GM19193 (cell line): ENCODE measurements around the gene PLAC8L1.

Experiments
- POLR2A ChIP-seq: IDR thresholded peaks from 4 replicates; pipeline ENCODE4 v1.6.1; 2011; ENCODE audit not compliant: insufficient read depth, insufficient read length; ENCODE audit errors: extremely low read depth

Gene PLAC8L1

DNA sequence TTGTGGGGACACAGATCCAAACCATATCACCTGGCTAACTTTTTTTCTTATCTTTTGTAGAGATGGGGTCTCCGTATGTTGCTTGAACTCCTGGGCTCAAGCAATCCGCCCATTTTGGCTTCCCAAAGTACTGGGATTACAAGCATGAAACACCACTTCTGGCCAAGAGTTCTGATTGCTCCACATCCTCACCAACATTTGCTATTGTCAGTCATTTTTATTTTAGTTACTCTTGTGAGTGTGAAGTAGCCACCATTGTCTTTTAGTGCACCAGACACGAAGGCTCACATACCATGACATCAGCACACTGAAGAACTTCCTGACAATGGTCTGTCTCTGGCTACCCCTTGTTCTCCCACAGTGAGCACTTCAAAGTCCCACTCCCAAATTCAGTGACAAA, 17.3 kb downstream of the PLAC8L1 start:
- no peak for TF ChIP-seq POLR2A

DNA sequence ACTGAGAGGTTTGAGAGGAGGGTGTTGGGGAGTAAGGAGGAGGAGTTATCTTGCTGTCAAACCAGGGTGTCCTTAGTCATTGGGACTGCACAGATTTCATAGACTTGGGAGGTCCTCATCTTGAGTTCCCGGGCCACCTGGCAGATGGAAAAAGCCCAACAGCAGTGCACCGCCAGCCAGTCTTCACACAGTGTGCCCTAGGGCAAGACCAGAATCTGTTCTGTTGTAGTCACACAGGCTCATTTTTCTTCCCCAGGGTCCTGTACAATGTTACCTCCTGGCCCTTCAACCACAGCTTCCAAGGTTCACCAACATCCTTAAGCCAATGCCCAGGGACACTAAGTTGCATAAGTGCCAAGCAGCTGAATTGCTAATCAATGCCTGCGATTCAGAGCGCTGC, 21.0 kb downstream of the PLAC8L1 start:
- TF ChIP-seq POLR2A = no peak

DNA sequence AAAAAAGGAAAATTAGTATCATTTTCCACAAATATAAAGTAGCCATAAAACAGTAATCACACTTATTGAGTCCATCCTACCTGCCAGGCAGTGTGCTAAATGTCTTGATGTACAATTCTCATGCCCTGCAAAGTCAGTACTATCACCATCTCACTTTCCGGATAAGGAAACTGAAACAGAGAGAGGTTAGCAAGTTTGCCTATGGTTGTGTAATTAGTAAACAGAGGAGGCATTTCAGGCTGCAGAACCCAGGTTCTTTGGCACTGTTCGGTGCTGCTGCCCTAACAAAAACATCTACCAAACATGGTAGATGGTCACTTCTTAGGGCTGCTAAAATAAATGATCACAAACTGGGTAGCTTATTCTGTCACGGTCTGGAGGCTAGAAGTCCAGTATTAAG, 22.6 kb downstream of the PLAC8L1 start:
- no peak for TF ChIP-seq POLR2A

DNA sequence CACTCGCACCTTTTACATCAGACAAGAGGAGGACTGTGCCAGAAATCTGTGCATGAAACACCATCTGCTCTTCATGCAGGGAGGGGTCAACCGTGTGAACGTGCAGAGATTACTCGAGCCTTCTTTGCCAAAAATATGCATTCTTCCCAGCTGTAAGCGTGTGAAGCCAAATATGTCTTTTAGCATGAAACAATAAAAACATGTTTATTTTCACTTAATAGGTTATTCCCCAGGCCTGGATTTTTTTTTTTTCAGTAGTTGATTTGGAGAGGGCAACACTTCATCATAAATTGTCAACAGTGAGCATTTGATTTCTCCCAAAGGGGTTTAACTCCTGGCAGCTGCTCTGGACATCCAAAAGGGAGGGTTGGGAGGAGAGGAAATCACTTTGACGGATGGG, 23.8 kb downstream of the PLAC8L1 start:
- no peak for TF ChIP-seq POLR2A

DNA sequence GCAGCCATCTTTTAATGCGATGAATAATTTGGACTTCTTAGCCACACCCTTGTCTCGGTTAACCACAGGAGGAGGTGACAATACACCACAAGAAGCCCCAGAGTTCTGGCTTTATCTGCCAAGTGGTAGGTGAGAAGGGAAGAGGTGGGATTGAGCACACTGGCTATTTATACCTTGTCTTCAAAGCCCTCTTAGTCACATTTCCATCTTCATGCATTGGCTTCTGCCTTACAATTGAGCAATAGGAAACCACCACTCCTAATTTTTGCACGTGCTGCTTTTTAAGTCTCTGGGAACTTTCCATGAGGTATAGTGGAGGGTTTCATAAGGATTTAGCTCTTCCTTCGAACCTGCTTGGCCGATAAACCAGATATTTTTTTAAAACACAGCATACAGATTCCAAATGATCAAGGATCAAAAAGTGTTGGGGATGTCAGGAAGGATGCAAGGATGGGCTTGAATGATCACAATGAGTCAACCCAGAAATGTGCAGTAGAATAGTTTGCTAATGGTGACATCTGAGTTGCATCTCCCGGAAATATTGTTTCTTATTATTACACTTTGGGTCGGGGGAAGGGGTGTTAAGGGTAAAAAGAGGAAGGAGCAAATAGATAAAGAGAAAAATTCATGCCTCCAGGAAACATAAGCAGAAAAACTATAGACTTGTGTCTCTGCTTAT, 25.5 kb downstream of the PLAC8L1 start:
- no peak for TF ChIP-seq POLR2A

DNA sequence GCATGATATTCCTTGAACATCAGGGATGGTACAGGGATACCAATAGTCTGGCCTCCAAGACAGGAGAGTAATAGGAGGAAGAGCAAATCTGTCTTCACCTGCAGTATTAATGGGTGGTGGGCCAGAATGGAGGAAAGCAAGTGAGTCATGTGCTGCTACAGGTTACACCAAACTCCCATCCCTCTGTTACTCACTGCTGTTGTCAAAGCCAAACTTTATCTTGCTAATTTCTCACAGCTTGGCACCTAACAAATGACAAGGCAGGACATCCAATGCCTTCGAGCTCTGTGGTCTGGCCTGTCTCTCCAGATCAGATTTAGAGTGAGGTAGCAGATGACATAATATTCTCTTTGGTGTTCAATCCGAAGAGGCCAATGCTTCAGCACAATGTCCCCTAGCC, 26.8 kb downstream of the PLAC8L1 start:
- TF ChIP-seq POLR2A = no peak

DNA sequence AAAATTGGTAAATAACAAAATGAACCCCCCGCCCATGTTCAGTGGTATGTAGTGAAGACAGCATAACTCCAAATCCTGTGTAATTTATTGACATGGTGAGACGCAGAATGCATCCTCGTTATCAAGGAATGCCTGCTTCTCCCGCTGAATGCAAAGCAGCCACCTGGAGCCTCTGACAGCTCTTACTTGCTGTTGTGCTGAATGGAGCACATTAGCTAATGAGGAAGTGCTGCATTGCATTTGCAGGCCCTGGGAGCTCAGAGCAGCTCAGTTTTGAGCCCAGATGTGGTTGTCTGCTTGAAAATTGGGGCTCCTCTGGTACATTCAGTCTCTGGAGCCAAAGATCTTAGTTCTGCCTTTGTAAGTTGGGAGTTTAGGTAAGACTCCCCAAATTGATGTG, 28.9 kb downstream of the PLAC8L1 start:
- TF ChIP-seq POLR2A = no peak

DNA sequence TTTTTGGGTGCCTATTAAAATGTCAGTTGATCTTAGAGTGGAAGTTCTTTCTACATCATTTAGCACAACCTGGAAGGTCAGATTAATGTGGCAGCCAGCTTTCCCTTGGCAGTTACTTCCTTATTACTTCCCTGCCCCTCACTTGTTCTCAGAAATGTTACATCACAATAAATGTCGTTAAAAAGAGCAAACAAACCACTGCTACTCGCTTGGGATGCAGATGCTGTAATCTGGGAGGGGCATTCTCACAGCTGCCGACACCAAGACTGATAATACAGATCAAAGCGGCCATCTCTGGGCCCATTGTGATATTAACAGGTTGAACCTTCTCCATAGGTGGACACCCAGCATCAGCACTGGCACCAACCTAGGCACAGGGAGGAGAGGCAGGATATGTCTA, 29.3 kb downstream of the PLAC8L1 start:
- TF ChIP-seq POLR2A = no peak

DNA sequence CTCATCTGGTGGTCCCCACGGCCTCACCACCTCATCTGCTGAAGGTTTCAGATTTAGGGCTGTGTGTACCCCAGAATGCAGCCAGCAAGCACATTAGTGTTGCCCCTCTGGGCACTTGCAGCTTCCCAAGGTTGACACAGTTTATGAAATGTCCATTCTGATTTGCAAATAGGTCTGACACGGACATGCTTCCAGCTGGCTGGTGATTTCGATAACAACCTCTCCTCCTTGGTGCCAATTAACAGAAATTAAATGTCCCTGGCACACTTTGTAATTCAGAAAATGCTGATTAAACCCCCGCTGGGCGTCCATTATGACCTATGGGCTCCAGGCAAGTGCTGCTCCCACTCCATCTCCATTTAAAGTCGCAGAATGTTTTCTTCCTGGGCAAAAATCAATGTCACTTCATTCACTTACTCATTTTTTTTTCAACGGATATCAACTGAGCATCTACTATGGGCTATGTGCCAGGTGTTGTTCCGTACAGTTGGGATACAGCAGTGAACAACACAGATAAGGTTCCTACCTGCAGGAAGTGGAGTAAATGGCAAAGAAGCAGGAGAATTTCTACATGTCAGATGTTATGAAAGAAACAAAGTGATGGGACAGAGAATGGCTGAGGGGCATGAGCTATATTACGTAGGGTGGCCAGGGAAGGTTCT, 32.0 kb downstream of the PLAC8L1 start:
- TF ChIP-seq POLR2A = no peak

DNA sequence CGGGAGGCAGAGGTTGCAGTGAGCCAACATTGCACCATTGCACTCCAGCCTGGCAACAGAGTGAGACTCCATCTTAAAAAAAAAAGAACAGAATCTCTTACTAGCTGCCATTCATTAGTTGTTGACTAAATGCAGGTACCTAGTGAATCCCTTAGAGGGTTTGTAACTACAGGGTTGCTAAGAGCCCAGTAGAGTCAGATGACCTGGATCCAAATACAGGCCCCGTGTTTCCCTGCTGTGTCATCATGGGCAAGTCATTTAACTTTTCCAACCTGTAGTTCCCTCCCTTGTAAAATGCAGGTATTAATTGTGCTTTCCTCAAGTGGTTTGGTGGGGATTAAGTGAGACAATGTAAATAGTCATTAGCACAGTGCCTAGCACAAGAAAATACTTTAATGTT, 32.8 kb downstream of the PLAC8L1 start:
- TF ChIP-seq POLR2A = no peak

DNA sequence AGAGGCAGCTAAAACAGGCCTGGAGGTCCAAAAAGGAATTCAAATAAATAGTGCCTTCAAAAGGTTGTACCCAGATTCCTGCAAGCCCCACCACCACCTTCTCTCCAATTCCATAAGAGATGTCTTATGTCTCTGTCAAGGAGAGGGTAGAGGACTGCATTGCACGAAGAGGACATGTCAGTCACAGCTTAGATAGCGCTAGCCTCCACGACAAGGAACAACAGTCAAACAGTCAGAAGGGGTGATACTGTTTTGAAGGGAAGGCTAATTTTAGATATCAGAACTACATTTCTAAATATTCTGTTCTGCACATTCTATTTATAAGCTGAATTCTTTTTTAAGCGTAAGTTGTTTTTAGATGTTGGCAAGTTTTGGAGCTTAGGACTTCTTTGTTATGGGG, 34.2 kb downstream of the PLAC8L1 start:
- no peak for TF ChIP-seq POLR2A

DNA sequence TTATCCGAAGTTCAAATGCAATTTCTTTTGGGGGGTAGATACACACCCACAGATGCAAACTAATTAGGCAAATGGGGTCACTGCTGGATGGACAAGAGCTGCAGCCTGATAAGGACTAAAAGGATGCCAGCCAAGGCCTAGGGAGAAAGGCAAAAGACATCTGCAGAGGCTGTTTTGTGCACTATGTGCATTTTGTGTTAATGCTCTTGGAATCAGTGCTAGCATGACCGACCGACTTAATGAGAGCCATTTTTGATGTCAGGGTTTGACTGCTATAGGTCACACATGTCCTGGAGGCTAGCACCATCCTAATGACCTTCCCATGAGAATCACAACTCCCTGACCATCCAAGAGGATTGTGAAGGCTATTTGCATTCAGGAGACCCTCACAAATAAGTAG, 34.6 kb downstream of the PLAC8L1 start:
- no peak for TF ChIP-seq POLR2A

DNA sequence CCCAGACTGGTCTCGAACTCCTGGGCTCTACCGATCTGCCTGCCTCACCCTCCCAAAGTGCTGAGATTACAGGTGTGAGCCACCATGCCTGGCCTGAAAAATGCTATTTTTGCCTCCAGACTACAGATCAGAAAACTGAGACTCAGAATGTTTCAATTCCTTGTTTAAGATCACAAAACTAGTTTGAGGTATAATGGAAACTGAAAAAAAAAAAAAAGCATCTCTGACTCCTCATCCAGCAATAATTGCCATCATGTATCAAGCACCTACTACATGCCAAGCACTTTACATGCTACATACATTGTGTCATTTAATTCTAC, 35.6 kb downstream of the PLAC8L1 start:
- TF ChIP-seq POLR2A = no peak

DNA sequence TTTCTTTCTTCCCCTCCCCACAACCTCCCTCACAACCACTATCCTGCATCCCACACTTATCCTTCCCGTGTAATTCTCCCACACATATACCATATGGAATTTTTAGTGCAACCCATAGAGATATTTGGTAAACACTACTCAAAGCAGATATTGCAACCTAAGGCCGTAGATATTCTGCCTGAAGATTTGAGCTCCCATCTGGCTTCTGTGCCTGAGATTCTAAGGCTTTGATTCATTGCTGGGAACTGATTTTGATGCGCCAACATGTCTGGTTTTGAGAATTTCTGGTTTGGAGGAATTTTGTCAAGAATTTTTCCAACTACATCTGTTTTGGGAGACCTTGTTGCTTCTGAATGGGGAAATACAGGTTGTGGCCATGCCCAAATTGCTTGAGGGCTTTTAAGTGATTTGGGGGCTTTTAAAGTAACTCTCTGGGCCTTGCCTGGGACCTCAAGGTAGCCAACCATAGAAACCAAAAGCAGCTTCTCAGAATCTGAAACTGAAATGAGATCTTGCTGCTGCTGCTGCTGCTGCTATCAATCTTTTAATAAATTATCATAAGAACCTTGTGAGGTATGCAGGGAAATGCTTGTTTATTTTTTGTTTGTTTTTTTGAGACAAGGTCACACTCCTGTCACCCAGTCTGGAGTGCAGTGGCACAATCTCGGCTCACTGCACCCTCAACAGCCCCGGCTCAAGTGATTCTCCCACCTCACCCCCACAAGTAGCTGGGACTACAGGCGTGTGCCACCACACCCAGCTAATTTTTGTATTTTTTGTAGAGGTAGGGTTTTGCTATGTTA, 36.2 kb downstream of the PLAC8L1 start:
- no peak for TF ChIP-seq POLR2A

DNA sequence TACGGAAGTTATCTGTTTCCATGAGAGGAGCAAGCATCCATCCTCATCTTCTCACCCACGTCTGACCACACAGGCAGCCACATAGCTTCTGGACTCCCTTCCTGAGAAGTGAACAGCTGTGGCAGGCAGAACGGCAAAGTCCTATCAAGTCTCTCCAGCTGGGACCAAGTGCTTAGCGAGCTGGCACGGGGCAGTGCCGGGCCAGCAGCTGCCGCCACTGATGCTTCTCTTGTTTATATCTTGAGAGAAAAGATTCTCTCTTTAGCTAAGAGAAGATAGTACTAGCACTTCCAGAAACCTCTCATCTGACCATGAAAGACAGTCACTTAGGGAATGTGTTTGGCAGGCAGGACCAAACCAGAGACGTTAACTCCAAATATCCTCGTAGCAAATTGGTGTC, 37.2 kb downstream of the PLAC8L1 start:
- TF ChIP-seq POLR2A = no peak

DNA sequence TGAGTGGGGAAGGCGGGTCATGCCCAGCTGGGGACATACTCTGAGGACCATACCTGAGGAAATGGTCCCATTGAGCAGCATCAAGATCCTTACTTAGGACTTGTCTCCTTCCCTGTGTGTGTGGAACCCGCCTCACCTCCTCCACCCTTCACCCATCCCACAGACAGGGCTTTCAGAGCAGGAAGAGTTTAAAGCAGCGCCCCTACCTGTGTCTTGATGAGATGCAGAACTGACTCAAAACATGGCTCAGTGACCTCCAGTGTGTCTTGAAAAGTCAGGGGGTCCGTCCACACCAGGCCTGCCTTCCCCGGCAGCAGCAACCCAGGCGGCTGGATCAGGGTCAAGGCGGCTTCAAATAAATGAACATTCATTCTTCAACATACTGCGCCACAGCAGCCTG, 38.4 kb downstream of the PLAC8L1 start:
- TF ChIP-seq POLR2A = no peak
